HepG2 (cell line): Measurements from ENCODE around the gene RETREG2. TPM values are rescaled to one million over a fixed set of nuclear protein-coding genes. Genes with fewer than 3 reads are reported as not detected.

Experiments used
- ATAC-seq: fragments of 200-7000 bp; cut with Tn5 transposase; 3 replicates; pipeline ENCODE4 v1.9.1; 2020; ENCODE audit warnings: mild to moderate bottlenecking, moderate library complexity
- BruUV-seq: library from RNA; stranded (reverse); fragments of 400-500 nt; replicated peaks from 2 replicates; lab custom pipeline; 2021; lab: Mats Ljungman, UMichigan
- CTCF ChIA-PET: fragments of 300-600 bp; formaldehyde crosslinking; extraction: SDS; loops from one replicate; lab custom pipeline; 2021; ENCODE audit warnings: low total read pairs, inconsistent platforms, low intra/inter-chr PET ratio; lab: Yijun Ruan, JAX
- POLR2A ChIA-PET: fragments of 350-600 bp; sonication (Branson Sonifier 250); formaldehyde crosslinking; loops from one replicate; lab custom pipeline; 2020; ENCODE audit warnings: antibody characterized with exemption, inconsistent platforms; lab: Yijun Ruan, JAX
- DNase-seq: peaks from one replicate; pipeline ENCODE4 v3.0.0-alpha.2; 2015; ENCODE audit warnings: low spot score
- FAIRE-seq: peaks from 3 replicates; lab custom pipeline; 2011; peaks lifted over from hg19 to GRCh38; lab: Jason Lieb, UNC
- H2AFZ ChIP-seq: one replicate; pipeline ENCODE4 v1.6.1; 2011; ENCODE audit warnings: low read length, inconsistent platforms
- H3K27ac ChIP-seq: fragments of 300-600 bp; 3 replicates; pipeline ENCODE4 v1.8.0; 2011; ENCODE audit warnings: mixed run types, mild to moderate bottlenecking, mixed read lengths, low read length, inconsistent platforms; ENCODE audit not compliant: insufficient read depth; ENCODE audit errors: extremely low read length
- H3K27me3 ChIP-seq, 2 experiments: fragments of 200-600 bp in 1 of 2; 2 replicates in 1 of 2; 3 replicates in 1 of 2; pipeline versions ENCODE4 v1.6.0 to v1.8.0; 2011; ENCODE audit warnings: low read length in 2 of 2, mild to moderate bottlenecking in 2 of 2, moderate library complexity in 2 of 2, inconsistent platforms in 1 of 2; ENCODE audit not compliant: insufficient read depth in 2 of 2, control insufficient read depth in 1 of 2
- H3K36me3 ChIP-seq, 2 experiments: fragments of 200-600 bp in 1 of 2; replicated peaks in 1 of 2; 2 replicates in 1 of 2; 3 replicates in 1 of 2; pipeline versions ENCODE4 v1.5.1 to v1.8.0; 2011; ENCODE audit warnings: low read length in 2 of 2, inconsistent platforms in 1 of 2; ENCODE audit not compliant: insufficient read depth in 2 of 2, control insufficient read depth in 1 of 2
- H3K4me1 ChIP-seq: 2 replicates; pipeline ENCODE4 v1.5.1; 2012; ENCODE audit warnings: low read length, inconsistent platforms; ENCODE audit not compliant: insufficient read depth
- H3K4me2 ChIP-seq: 2 replicates; pipeline ENCODE4 v1.6.0; 2011; ENCODE audit warnings: low read depth, low read length, inconsistent platforms
- H3K4me3 ChIP-seq, 3 experiments: fragments of 200-600 bp in 1 of 3; sonication (generic), shearing (Covaris generic) in 1 of 3; replicated peaks in 1 of 3; 2 replicates each; pipeline ENCODE4 v1.5.1; 2011 to 2016; ENCODE audit warnings: low read length in 3 of 3, inconsistent platforms in 2 of 3, low read depth in 2 of 3, mild to moderate bottlenecking in 2 of 3, control low read depth in 1 of 3, mixed read lengths in 1 of 3; ENCODE audit not compliant: insufficient read depth in 1 of 3
- H3K79me2 ChIP-seq: one replicate; pipeline ENCODE4 v1.6.1; 2011; ENCODE audit warnings: low read length, inconsistent platforms; ENCODE audit not compliant: insufficient read depth
- H3K9ac ChIP-seq: 2 replicates; pipeline ENCODE4 v1.6.0; 2011; ENCODE audit warnings: mild to moderate bottlenecking, low read depth, low read length, inconsistent platforms; ENCODE audit not compliant: insufficient read depth
- H3K9me3 ChIP-seq: 2 replicates; pipeline ENCODE4 v1.5.1; 2012; ENCODE audit warnings: mild to moderate bottlenecking, low read length
- H4K20me1 ChIP-seq: 2 replicates; pipeline ENCODE4 v1.6.0; 2011; ENCODE audit warnings: inconsistent platforms, mild to moderate bottlenecking, low read length, moderate library complexity; ENCODE audit not compliant: insufficient read depth
- ATAD3A ChIP-seq: sonication (generic); formaldehyde crosslinking; IDR thresholded peaks from 2 replicates; pipeline ENCODE4 v1.4.0; 2020; ENCODE audit warnings: missing genetic modification reagents
- BORCS8-MEF2B ChIP-seq: sonication (generic); formaldehyde crosslinking; IDR thresholded peaks from 2 replicates; pipeline ENCODE4 v1.8.0; 2022; ENCODE audit warnings: mild to moderate bottlenecking, missing genetic modification reagents
- CEBPB ChIP-seq: IDR thresholded peaks from 2 replicates; pipeline ENCODE4 v1.6.1; 2011; ENCODE audit warnings: low read depth, low read length, improper control_type of control experiment, borderline replicate concordance
- IKZF4 ChIP-seq: sonication (generic); formaldehyde crosslinking; IDR thresholded peaks from 2 replicates; pipeline ENCODE4 v1.5.1; 2020; ENCODE audit warnings: borderline replicate concordance, mild to moderate bottlenecking, low read depth, missing genetic modification reagents; ENCODE audit errors: not compliant biosample characterization
- MYNN ChIP-seq: sonication (generic); formaldehyde crosslinking; IDR thresholded peaks from 2 replicates; pipeline ENCODE4 v1.4.0; 2020; ENCODE audit warnings: mild to moderate bottlenecking, low read depth, missing genetic modification reagents
- NFIB ChIP-seq: sonication (generic); formaldehyde crosslinking; IDR thresholded peaks from 2 replicates; pipeline ENCODE4 v1.9.0; 2021; ENCODE audit warnings: missing genetic modification reagents, mild to moderate bottlenecking, borderline replicate concordance
- SIN3A ChIP-seq: IDR thresholded peaks from 2 replicates; pipeline ENCODE4 v1.6.1; 2011; ENCODE audit warnings: low read depth, mild to moderate bottlenecking, control low read depth, low read length, borderline replicate concordance
- ZIK1 ChIP-seq: sonication (generic); formaldehyde crosslinking; IDR thresholded peaks from 2 replicates; pipeline ENCODE4 v1.5.0; 2020; ENCODE audit warnings: mild to moderate bottlenecking, low read depth, missing genetic modification reagents, borderline replicate concordance
- ZMYM3 ChIP-seq: sonication (generic); formaldehyde crosslinking; IDR thresholded peaks from 2 replicates; pipeline ENCODE4 v1.5.1; 2020; ENCODE audit warnings: mild to moderate bottlenecking, missing genetic modification reagents
- ZNF768 ChIP-seq: sonication (generic); formaldehyde crosslinking; IDR thresholded peaks from 2 replicates; pipeline ENCODE4 v1.4.0; 2020; ENCODE audit warnings: missing genetic modification reagents
- WGBS: methylation state at CpG from one replicate; pipeline ENCODE4 v1.1.6; 2017; ENCODE audit warnings: low lambda C conversion rate; 5-methylcytosine and 5-hydroxymethylcytosine counted together
- in situ Hi-C: cut with HindIII; loops from 2 replicates; pipeline ENCODE4 v1.10.0; 2017; ENCODE audit warnings: low pct_unique_long_range_greater_than_20kb; ENCODE audit not compliant: extremely low pct_ligation_motif_present
- intact Hi-C: fragments of 100-400 bp; cut with micrococcal nuclease; formaldehyde crosslinking; loops from one replicate; pipeline ENCODE4 v1.10.0; 2022; ENCODE audit not compliant: unreplicated experiment
- polyA plus RNA-seq, 8 experiments: library from polyadenylated mRNA; depleted of rRNA in 3 of 8; stranded (reverse) in 7 of 8; unstranded in 1 of 8; fragments of >200 nt; fragmentation: Illumina TruSeq in 4 of 8; extraction: Trizol in 4 of 8; gene quantifications; 2 replicates each; pipeline versions ENCODE4 v1.2.1 to v1.2.3, GENCODE V29; 2011 to 2016; ENCODE audit warnings: low read depth in 4 of 8, missing spikeins in 1 of 8, mixed read lengths in 1 of 8; ENCODE audit not compliant: insufficient read depth in 1 of 8
- total RNA-seq, 5 experiments: library from RNA; depleted of rRNA; stranded (reverse); fragments of >200 nt; fragmentation: Illumina TruSeq; extraction: Trizol; gene quantifications; 2 replicates each; pipeline ENCODE4 v1.2.3, GENCODE V29; 2016; ENCODE audit warnings: low read depth in 1 of 5
- TF ChIP-seq, protein P1 (sequence below): sonication (generic); formaldehyde crosslinking; IDR thresholded peaks from 2 replicates; pipeline ENCODE4 v1.5.1; 2020; ENCODE audit warnings: mild to moderate bottlenecking, missing genetic modification reagents, moderate library complexity

RETREG2 gene
- total and polyA plus RNA-seq, 2 of the 13 experiments (the other 11 are each of a cell fraction or from before 2014, with no cell fraction given): 86.0 to 134 TPM

DNA sequence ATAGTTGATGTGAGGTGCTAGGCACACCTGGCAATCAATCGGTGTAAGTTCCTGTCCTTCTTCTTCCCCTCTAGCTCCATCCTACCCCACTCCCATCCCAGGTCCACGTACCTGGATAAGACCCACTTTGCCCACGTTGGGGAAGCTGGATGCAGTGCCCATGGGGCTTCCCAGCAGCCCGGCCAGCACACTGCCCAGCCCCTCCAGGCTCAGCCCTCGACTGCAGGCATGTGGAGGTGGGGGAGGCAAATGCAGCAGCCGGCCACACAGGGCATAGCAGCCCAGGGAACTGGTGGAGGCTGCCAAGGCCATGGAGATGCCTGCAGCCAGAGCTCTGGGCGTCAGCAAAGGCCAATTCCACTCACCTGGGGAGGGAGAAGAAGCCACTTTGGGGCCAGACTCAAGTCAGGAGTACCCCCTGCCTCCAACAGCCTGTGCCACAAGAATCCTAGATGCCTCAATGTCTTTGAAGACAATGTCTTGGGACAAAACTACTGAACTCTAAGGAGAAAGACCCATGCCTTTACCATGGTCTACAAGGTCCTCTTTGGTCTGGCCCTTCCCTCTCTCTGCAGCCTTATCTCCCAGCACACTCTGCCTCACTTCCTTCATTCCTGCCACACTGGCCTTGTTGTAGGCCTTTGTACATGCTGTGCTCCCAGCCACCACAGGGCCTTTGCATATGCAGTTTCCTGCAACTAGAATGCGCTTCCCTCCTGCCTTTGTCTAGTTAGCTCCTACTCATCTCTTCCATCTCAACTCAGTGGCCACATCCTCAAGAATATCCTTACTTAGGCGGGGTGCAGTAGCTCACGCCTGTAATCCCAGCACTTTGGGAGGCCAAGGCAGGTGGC is 12.8 kb upstream of the RETREG2 start:
- in situ Hi-C loops: no loop called here
- POLR2A ChIA-PET: interaction anchor here (2.5 kb wide), 1 partner anchor 11 kb away, joined by 17 read pairs; the partner anchor contains the start of gene CNPPD1
- TF ChIP-seq ZIK1 (CRISPR knock-in tag) (no peak), MYNN (CRISPR knock-in tag) (no peak), IKZF4 (no peak), ZNF768 (CRISPR knock-in tag) (no peak), NFIB (peak; percentile 37; the same call in 1 of the 2 replicates), CEBPB (no peak), SIN3A (no peak), ZMYM3 (CRISPR knock-in tag) (peak; percentile 79), ATAD3A (CRISPR knock-in tag) (no peak), BORCS8-MEF2B (CRISPR knock-in tag) (no peak)
- TF ChIP-seq, protein P1, sequence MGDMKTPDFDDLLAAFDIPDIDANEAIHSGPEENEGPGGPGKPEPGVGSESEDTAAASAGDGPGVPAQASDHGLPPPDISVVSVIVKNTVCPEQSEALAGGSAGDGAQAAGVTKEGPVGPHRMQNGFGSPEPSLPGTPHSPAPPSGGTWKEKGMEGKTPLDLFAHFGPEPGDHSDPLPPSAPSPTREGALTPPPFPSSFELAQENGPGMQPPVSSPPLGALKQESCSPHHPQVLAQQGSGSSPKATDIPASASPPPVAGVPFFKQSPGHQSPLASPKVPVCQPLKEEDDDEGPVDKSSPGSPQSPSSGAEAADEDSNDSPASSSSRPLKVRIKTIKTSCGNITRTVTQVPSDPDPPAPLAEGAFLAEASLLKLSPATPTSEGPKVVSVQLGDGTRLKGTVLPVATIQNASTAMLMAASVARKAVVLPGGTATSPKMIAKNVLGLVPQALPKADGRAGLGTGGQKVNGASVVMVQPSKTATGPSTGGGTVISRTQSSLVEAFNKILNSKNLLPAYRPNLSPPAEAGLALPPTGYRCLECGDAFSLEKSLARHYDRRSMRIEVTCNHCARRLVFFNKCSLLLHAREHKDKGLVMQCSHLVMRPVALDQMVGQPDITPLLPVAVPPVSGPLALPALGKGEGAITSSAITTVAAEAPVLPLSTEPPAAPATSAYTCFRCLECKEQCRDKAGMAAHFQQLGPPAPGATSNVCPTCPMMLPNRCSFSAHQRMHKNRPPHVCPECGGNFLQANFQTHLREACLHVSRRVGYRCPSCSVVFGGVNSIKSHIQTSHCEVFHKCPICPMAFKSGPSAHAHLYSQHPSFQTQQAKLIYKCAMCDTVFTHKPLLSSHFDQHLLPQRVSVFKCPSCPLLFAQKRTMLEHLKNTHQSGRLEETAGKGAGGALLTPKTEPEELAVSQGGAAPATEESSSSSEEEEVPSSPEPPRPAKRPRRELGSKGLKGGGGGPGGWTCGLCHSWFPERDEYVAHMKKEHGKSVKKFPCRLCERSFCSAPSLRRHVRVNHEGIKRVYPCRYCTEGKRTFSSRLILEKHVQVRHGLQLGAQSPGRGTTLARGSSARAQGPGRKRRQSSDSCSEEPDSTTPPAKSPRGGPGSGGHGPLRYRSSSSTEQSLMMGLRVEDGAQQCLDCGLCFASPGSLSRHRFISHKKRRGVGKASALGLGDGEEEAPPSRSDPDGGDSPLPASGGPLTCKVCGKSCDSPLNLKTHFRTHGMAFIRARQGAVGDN (CRISPR knock-in tag): peak; percentile 23; the same call in 1 of the 2 replicates
- TF ChIP-seq, all 625 proteins: peak for 3
- BruUV-seq: no TSS peak
- H2AFZ ChIP-seq: no peak overlapping the region
- H3K36me3 ChIP-seq: no peaks in the 10 kb centered on the region
- no peak overlapping the region for H3K9ac ChIP-seq
- no peaks in the 10 kb centered on the region for H3K9me3 ChIP-seq
- FAIRE-seq (no peak), ATAC-seq (no peak), DNase-seq (no peak)
- CTCF ChIA-PET: interaction anchor here (1.4 kb wide), 1 partner anchor 46 kb away, joined by 3 read pairs; no protein-coding TSS in a partner anchor
- H3K27me3 ChIP-seq: peaks cover 0 to 2% of the 10 kb centered on the region in 2 experiments; a peak in 1 of 5 replicates
- intact Hi-C loops: no loop called here
- no peaks in the 10 kb centered on the region for H4K20me1 ChIP-seq
- peaks cover 21% of the 10 kb centered on the region for H3K4me1 ChIP-seq
- no peak overlapping the region for H3K4me3 ChIP-seq
- 42% methylated on average over 9 of the region's 10 CpGs for WGBS
- H3K4me2 ChIP-seq: no peak overlapping the region
- H3K27ac ChIP-seq: no peak overlapping the region
- H3K79me2 ChIP-seq: no peaks in the 10 kb centered on the region
